GM21825 (cell line): ENCODE results near the gene PSG1.
"Not testable (repeated sequence)": the region's sequence is repeated elsewhere in the genome, so short reads cannot be mapped to it uniquely, and the experiment has no call there.

Experiments used
- ATAC-seq: cut with Tn5 transposase; IDR thresholded peaks from one replicate; pipeline ENCODE4 v1.9.1; 2021; ENCODE audit warnings: mild to moderate bottlenecking, moderate library complexity; ENCODE audit not compliant: unreplicated experiment

The PSG1 gene

DNA sequence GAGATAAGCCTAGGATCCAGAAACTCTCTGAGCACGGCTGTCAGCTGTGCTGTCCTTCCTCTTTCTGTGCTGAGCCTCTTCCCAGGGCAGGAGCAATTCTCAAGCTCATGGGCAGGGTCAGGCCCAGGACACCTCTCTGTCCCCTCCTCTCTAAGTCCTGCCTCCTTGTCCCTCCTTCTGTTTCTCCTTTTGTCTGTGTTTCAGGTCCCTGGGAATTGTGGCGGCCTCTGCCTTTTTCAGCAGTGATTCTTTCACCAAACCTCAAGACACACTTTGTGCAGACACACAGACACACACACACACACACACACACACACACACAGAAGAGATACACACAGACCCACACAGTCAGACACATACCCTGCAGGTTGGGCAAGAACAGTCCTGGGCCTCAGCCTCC is at the start of gene PSG1:
Gene PSG1 (minus strand): TSS at position 101 of the 400 bp plus-strand sequence. CDS start 132 bp downstream, outside the sequence.
- no peak for ATAC-seq

DNA sequence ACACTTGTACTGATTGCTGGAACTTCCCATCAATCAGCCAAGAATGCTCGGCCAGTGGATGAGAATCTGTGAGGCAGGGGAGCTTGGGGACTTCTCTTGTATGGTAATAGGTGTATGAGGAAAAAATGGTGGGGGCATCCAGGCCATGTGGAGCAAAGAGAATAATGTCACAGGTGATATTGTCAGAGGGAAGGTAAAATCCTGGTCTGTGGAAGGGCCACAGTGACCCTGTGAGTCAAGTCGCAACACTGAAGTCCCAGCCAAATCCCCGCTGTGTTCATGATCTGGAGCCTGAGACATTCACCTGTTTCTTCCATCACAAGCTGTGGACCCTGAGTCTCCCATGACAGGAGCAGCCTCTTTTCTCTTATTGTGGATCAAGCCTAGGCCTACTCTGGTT is 49.4 kb upstream of the PSG1 start:
- ATAC-seq: no peak

DNA sequence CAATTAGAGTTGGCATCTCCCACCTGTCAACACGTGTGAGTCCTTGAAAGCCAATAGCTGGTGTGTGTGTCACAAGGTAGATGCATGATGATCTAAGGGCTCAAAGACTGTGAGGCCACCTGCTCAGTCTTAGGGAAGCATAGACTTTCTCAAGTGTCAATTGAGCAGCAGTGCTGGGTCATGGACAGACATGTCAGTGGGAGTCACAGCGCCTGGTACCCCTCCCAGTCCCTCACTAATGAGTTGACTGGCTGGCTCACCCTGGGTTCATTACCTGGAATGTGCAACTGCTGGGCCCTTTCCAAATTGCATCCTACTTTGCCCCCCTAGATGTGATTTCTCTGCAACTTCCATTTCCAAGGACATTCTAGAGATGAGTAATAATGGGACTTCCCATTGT is 47.3 kb upstream of the PSG1 start:
- no peak for ATAC-seq

DNA sequence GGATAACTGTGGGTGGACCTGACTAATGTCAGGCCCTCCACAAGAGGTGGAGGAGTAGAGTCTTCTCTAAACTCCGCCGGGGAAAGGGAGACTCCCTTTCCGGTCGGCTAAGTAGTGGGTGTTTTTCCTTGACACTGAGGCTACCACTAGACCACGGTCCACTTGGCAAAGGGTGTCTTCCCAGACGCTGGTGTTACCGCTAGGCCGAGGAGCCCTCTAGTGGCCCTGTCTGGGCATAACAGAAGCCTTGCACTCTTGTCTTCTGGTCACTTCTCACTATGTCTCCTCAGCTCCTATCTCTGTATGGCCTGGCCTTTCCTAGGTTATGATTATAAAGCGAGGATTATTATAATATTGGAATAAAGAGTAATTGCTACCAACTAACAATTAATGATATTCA is 43.6 kb upstream of the PSG1 start:
- not testable (repeated sequence) for ATAC-seq

DNA sequence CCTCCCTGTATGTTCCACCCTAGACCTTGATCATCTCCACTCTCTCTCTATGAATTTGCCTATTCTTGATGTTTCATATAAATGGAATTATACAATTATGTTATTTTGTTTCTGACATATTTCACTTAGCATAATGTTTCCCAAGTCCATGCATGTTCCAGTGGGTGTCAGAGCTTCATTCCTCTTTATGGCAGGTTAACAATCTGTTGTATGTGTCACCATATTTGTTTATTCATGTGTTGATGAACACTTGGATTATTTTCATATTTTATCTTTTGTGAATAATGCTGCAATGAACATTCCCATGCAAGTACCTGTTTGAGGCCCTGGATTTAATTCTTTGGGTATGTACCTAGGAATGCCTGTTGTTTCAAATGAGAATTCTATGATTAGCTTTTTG is 41.5 kb upstream of the PSG1 start:
- ATAC-seq: not testable (repeated sequence)

DNA sequence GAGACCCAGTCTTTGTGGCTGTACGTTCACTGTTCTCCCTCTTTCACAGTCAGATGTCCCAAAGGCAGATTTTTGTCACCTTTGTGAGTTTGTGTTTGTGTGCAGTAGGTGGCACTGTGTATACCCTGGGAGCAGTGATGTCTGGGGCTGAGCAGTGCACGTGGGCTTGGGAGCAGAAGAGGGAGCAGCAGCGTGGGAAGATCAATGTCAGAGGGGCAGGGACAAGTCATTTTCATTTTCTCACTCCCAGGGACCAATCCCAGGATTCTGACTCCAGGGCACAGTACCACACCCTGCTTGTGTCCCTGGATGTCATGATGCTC is 40.2 kb upstream of the PSG1 start:
- ATAC-seq: no peak

DNA sequence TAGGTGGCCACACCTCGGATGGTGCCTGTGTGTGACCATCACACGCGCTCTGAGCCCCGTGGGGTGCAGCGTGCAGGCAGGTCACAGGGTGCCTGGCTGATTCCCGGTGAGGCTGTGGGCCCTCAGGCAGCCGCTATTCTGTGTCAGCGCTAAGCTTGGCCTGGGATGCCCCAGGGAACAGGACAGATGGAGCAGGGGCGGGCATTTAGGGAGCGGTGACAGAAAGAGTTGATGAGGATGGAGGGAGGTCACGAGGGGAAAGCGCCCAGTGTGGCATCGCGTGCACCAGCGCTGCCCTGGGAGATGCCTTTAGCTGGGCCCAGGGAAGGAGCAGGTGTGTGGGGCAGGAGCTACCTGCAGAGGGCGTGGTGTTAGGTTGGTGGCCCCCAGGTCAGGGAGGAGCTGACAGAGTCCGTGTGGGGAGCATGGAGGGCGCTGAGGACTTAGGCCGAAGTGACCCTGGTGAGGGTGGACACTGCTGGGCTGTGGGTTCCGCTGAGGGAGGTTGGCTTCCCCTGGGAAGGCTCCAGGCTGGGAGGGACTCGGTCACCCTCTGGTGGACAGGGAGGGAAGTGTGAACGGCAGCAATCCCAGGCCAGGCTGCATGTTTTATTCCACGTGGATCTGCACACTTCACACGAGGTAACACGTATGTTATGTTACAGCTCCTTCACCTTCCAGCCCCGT is 39.7 kb upstream of the PSG1 start:
- not testable (repeated sequence) for ATAC-seq

DNA sequence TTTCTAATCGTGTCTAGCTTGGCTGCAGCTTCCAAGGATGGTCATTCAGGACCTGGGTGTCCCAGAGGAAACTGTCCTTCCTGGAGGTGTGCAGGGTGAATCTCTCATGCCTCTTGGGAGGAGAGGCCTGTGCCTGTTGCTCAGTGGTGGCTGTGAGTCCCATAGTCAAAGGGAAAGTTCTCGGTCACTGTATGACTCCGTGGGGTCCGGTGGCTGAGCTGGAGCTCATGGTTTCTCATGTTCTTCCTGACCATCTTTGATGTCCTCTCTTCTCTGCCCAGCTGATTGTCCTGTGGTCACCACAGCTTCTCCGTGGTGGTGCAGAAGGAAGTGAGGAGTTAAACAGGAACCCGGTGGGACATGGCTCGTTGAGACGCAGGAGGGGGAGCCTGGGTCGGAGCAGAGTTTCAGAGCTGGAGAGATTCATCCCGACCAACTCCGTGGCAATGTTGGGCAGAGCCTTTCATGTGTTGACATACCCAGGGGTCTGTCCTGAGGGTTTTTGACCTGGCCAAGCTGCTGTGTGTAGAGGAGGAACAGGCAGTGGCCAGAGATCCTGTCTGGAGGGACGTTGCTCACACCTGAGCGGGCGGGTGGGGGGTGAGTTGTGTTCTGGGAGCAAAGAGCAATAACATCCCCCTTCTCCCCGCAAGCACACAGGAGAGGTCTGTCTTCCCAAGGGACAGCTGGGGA is 39.0 kb upstream of the PSG1 start:
- ATAC-seq: not testable (repeated sequence)

DNA sequence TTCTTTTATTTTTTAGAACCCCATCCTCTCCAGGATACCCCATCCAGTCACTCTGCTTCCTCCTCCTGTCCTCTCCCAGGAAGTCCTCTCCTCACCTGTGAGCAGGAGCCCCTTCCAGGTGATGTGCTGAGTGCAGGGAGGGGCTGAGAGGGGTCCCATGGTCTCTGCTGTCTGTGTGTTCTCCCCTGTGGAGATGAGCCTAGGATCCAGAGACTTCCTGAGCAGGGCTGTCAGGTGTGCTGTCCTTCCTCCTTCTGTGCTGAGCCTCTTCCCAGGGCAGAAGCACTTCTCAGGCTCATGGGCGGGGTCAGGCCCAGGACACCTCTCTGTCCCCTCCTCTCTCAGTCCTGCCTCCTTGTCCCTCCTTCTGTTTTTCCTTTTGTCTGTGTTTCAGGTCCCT is 38.1 kb upstream of the PSG1 start, which contains the start of gene PSG6:
Gene PSG6 (minus strand): TSS at position 261 of the 400 bp plus-strand sequence. CDS start 102 bp downstream, at position 159.
- ATAC-seq: not testable (repeated sequence)

DNA sequence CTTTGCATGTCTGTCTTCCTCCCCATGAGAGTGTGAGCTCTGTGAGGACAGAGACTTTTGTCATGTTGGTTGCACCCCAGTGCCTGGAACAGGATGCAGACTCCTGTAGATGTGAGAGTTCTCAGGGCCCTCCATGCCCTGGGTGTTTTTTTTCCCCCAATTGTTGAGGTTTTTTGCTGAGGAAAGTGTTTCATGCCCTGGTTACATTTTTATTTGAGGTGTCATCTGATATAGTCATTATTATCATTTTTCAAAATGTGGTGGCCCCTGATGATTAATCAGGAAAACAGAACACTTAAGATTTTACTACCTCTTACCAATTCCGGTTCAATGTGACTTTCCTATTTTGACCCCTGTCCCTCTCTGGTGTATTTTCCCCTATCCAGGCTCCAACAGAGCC is 37.4 kb upstream of the PSG1 start:
- not testable (repeated sequence) for ATAC-seq

DNA sequence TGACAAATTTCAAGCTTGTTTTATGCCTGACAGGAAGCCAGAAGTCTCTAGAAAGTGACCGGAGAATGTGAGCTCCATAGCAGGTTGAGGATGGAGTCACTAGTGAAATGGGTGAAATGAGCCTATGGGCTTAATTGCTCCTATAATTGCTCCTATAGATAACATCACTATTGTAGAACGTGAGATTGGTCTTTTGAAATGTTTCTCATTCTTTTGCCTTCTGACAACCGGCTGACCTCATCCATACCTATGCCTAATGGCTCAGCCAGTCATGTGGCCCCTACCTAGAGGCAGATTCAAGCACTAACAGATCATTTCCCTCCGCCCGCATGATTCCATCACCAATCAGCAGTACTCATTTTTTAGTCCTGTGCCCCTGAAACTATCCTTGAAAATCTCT is 34.0 kb upstream of the PSG1 start:
- not testable (repeated sequence) for ATAC-seq

DNA sequence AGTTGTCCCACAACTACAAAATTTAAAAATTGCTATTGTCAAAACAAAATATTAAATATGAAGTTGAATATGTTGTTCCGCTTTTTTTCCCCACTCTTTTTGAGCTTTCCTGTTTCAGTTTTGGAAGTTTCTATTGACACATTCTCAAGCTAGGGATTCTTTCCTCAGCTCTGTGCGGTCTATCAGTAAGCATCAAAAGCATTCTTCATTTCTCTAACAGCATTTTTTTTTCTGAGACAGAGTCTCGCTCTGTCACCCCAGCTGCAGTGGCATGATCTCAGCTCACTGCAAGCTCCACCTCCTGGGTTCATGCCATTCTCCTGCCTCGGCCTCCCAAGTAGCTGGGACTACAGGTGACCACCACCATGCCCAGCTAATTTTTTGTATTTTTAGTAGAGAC is 33.4 kb upstream of the PSG1 start:
- ATAC-seq: not testable (repeated sequence)

DNA sequence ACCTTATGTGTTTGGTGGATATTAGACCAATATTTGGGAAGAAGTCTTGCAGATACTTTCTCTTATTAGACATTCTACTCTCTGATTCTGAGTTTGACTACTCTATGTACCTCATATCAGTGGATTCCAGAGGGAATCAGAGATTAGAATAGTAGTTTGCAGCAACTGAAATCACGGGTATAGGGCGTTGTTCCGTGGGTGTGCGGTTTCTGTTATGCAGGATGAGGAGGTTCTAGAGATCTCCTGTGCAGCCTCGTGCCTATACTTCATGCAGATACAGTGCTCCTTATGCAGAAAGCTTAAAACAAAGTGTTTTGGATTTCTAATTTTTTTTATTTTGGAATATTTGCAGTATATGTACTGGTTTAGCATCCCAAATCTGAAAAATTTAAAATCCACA is 32.2 kb upstream of the PSG1 start:
- not testable (repeated sequence) for ATAC-seq

DNA sequence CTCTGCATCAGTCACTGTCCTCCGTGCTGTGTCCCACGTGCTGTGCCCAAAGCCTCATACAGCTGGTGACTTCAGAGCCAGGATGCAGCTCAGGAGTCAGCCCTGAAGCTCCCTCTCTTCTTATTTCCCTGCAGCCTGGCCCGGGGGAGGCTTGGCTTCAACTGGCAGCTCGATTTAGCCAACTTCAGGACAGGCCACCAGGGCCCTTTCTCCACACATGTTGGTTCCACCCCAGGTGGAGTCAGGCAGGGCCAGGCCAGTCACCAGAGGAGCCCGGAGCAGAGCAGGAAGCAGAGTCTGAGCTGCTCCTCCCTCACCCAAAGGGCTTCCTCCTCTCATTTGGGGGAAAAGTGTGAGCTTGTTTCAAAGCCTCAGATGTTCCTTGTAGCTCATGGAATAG is 26.6 kb upstream of the PSG1 start:
- not testable (repeated sequence) for ATAC-seq

DNA sequence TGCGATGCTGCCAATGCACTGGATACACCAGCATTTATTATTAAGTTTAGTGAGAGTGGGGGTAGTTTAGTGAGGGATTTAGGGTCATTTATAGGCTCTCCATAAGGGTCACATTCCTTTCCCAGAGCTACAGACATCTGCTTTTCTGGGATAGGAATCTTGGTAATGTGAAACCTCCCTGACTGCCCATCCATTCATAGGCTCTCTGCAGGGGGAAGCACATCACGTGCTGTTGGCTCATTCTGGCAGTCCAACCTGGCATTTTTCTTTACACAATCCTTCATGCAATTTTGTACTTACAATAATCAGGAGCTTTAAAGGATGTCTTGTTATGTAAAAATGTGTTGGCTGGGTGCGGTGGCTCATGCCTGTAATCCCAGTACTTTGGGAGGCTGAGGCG is 21.0 kb upstream of the PSG1 start:
- not testable (repeated sequence) for ATAC-seq

DNA sequence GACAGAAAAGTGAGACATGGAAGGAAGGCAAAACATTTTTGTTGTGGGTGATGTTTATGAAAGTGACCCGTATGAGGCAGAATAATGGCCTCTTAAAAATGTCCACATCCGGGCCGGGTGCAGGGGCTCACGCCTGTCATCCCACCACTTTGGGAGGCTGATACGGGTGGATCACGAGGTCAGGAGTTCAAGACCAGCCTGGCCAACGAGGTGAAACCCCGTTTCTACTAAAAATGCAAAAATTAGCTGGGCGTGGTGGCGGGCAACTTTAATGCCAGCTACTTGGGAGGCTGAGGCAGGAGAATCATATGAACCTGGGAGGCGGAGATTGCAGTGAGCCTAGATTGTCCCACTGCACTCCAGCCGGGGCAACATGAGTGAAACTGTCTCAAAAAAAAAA is 20.2 kb upstream of the PSG1 start:
- ATAC-seq: not testable (repeated sequence)

DNA sequence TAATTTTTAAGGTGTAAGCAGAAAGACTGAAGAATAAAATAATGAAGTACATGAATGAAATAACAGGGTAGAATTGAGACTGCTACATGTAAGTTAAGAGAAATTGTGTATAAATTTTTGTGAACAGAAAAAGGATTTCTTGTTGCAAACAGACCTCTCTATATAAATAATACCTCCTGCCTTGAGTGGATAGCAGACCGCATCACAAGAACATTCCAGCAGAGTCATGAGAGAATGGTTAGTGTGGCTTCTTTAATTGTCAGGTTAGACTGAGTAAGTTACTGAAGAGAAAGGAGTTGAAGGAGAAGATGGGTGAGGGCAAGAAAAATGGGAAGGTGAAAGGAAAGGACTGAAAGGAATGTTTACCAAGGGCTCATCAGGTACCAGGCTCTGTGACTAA is 19.6 kb upstream of the PSG1 start:
- ATAC-seq: not testable (repeated sequence)

DNA sequence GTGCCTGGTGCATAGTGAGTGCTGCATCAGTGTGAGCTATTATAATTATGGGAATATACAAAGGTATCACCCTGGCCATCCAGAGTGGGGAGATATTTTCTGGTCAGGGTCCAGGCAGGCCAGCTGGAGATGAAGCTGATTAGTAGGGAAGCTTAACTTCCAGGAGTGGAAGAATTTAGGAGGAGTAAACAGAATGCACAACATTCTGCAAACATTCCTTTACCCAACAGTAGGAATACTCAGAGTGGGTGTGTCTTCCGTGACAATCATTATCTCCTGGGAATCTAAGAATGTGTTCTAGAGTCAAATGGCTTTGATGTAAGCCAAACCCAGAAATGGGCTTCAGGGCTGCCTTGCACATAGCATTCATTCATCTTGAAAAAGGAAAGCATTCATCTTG is 19.1 kb upstream of the PSG1 start:
- ATAC-seq: not testable (repeated sequence)

DNA sequence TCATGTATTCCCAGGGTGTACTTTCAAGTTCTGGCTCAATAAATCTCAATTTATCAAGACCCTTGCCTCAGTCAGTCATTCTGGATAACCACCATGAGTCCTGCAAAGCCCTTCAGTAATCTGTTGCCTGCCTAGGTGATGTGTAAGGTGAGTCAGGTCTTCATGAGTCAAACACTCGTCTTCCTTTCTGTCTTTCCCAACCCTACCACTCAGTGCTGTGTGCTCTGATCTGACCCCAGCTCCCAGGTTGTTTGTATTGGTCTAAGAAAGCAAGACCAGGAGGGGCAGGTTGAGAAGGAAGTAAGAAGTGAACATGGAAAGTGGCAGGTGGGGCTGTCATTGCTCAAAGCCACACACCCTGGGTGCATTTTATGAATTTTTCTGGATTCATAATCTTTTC is 18.2 kb upstream of the PSG1 start:
- ATAC-seq: not testable (repeated sequence)

DNA sequence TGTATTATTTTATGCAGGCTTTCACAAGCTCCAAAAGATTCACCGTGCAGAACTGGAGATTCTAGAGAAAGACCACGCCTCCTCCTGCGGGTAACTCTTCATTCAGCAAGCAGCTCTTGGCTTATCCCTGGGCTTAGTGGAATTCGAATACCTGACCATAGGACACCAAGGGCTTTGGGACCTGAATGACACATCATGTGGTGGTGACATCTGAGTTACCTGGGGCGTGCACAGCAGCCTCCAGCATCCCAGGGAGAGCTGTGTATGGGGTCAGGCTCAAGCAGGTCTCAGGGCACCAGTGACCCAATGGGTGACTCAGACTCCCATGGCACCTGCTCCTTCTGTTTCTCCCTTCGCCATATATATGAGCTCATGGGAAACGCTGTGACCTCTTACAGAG is 10.9 kb upstream of the PSG1 start:
- not testable (repeated sequence) for ATAC-seq

DNA sequence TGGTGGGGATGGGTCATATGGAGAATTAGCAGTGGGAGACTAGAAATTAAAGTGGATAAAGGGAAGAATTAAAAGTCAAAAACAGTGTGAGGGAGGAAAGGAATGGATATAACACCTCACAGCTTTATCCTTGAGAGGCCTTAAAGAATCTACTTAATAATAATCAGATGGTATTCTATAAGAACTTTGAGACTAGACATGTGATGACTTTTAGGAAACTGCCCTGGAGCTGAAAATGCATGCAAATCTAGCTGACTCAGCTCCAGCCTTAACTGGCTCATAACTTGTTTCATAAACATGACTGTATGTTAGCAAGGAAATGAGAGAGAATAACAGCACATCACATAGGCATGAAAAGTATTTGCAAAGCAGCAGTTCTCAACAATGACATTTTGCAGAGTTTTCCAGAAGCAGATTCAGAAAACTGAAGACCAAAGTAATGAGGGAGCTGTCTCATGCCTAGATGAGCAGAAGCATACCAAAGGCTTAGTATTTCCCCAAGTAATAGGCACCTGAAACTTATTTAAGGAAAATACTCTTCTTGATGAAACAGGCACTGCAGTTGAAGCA is 8.4 kb upstream of the PSG1 start:
- not testable (repeated sequence) for ATAC-seq

DNA sequence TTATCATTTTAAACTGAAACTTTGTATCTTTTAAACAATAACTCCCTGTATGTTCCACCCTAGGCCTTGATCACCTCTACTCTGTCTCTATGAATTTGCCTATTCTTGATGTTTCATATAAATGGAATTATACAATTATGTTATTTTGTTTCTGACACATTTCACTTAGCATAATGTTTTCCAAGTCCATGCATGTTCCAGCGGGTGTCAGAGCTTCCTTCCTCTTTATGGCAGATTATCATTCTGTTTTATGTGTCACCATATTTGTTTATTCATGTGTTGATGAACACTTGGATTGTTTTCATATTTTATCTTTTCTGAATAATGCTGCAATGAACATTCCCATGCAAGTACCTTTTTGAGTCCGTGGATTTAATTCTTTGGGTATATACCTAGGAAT is 3.2 kb upstream of the PSG1 start:
- not testable (repeated sequence) for ATAC-seq
